Peyer's patch (tissue), 4 donors: ENCODE measurements around the gene MLKL.
"Not testable (repeated sequence)": the region's sequence is repeated elsewhere in the genome, so short reads cannot be mapped to it uniquely, and the experiment has no call there.

Experiments
- POLR2A ChIP-seq, 2 donors: fragments of 450-650 bp; IDR thresholded peaks; one replicate each; pipeline ENCODE4 v1.5.1; 2017; ENCODE audit warnings: antibody characterized with exemption in 2 of 2, mild to moderate bottlenecking in 2 of 2, moderate library complexity in 2 of 2
- TF ChIP-seq, protein P1 (sequence below), 6 experiments: fragments of 450-650 bp in 4 of 6; fragments of 200-600 bp in 2 of 6; sonication (generic) in 1 of 6; IDR thresholded peaks; one replicate each; pipeline ENCODE4 v1.5.1; 2017 to 2019; ENCODE audit warnings: antibody characterized with exemption in 6 of 6, mild to moderate bottlenecking in 3 of 6, moderate library complexity in 1 of 6

DNA sequence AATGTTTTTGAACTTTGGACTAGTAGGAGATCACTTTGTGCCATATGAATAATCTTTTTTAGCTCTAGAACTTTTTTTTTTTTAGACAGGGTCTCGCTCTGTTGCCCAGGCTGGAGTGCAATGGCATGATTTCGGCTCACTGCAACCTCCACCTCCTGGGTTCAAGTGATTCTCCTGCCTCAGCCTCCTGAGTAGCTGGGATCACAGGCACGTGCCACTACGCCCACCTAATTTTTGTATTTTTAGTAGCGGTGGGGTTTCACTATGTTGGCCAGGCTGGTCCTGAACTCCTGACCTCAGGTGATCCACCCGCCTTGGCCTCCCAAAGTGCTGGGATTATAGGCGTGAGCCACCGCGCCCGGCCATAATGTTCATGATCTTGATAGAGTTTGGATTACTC, 31.8 kb downstream of the MLKL start:
- TF ChIP-seq, protein P1, sequence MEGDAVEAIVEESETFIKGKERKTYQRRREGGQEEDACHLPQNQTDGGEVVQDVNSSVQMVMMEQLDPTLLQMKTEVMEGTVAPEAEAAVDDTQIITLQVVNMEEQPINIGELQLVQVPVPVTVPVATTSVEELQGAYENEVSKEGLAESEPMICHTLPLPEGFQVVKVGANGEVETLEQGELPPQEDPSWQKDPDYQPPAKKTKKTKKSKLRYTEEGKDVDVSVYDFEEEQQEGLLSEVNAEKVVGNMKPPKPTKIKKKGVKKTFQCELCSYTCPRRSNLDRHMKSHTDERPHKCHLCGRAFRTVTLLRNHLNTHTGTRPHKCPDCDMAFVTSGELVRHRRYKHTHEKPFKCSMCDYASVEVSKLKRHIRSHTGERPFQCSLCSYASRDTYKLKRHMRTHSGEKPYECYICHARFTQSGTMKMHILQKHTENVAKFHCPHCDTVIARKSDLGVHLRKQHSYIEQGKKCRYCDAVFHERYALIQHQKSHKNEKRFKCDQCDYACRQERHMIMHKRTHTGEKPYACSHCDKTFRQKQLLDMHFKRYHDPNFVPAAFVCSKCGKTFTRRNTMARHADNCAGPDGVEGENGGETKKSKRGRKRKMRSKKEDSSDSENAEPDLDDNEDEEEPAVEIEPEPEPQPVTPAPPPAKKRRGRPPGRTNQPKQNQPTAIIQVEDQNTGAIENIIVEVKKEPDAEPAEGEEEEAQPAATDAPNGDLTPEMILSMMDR (IDR thresholded peaks at IDR 0.05): not testable (repeated sequence)
- not testable (repeated sequence) for TF ChIP-seq POLR2A (IDR thresholded peaks at IDR 0.05)
